ENCODE data around the gene TLE4. TPM values are rescaled to one million over a fixed set of nuclear protein-coding genes. Genes with fewer than 3 reads are reported as not detected.

Gene TLE4
- total RNA-seq, 1 donor from 2014 or later: 97.4 TPM

- Mint-ChIP-seq H3K27ac (ENCODE audit: unreplicated experiment) (no peak overlapping the region), H3K27me3 (ENCODE audit: unreplicated experiment) (peaks cover 2% of the 10 kb centered on the region), H3K4me1 (ENCODE audit: low read depth, unreplicated experiment) (peaks cover 33% of the 10 kb centered on the region), H3K4me3 (ENCODE audit: unreplicated experiment) (no peak overlapping the region), H3K36me3 (ENCODE audit: unreplicated experiment) (no peaks in the 10 kb centered on the region), H3K9me3 (ENCODE audit: unreplicated experiment) (peaks cover 3% of the 10 kb centered on the region)
- no peak for DNase-seq
- no peak for TF ChIP-seq CTCF (IDR thresholded peaks at IDR 0.05; ENCODE audit: partially characterized antibody, unreplicated experiment)
Observed at GRCh38 chr9:79689576-79689975, 117.8 kb downstream of the TLE4 start.

- H3K36me3 Mint-ChIP-seq (ENCODE audit: unreplicated experiment): no peaks in the 10 kb centered on the region
- H3K4me3 Mint-ChIP-seq (ENCODE audit: unreplicated experiment): no peak overlapping the region
- peaks cover 6% of the 10 kb centered on the region for H3K27me3 Mint-ChIP-seq (ENCODE audit: unreplicated experiment)
- no peak for DNase-seq
- H3K9me3 Mint-ChIP-seq (ENCODE audit: unreplicated experiment): peaks cover 3% of the 10 kb centered on the region
- H3K27ac Mint-ChIP-seq (ENCODE audit: unreplicated experiment): no peak overlapping the region
- TF ChIP-seq CTCF (IDR thresholded peaks at IDR 0.05; ENCODE audit: partially characterized antibody, unreplicated experiment): no peak
- peaks cover 36% of the 10 kb centered on the region for H3K4me1 Mint-ChIP-seq (ENCODE audit: low read depth, unreplicated experiment)
Observed at GRCh38 chr9:79691496-79691895, 119.7 kb downstream of the TLE4 start.

GRCh38 chr9:79692857-79693571 is 121.2 kb downstream of the TLE4 start:
- H3K27me3 Mint-ChIP-seq (ENCODE audit: unreplicated experiment): peaks cover 6% of the 10 kb centered on the region
- TF ChIP-seq CTCF (IDR thresholded peaks at IDR 0.05; ENCODE audit: partially characterized antibody, unreplicated experiment): no peak
- no peak overlapping the region for H3K4me3 Mint-ChIP-seq (ENCODE audit: unreplicated experiment)
- no peak overlapping the region for H3K27ac Mint-ChIP-seq (ENCODE audit: unreplicated experiment)
- no peaks in the 10 kb centered on the region for H3K36me3 Mint-ChIP-seq (ENCODE audit: unreplicated experiment)
- peaks cover 3% of the 10 kb centered on the region for H3K9me3 Mint-ChIP-seq (ENCODE audit: unreplicated experiment)
- no peak for DNase-seq
- peaks cover 36% of the 10 kb centered on the region for H3K4me1 Mint-ChIP-seq (ENCODE audit: low read depth, unreplicated experiment)

- Mint-ChIP-seq H3K9me3 (ENCODE audit: unreplicated experiment) (peaks cover 3% of the 10 kb centered on the region), H3K36me3 (ENCODE audit: unreplicated experiment) (no peaks in the 10 kb centered on the region), H3K27ac (ENCODE audit: unreplicated experiment) (no peak overlapping the region), H3K4me1 (ENCODE audit: low read depth, unreplicated experiment) (peaks cover 36% of the 10 kb centered on the region), H3K4me3 (ENCODE audit: unreplicated experiment) (peak overlapping the region; percentile 30), H3K27me3 (ENCODE audit: unreplicated experiment) (peaks cover 6% of the 10 kb centered on the region)
- no peak for TF ChIP-seq CTCF (IDR thresholded peaks at IDR 0.05; ENCODE audit: partially characterized antibody, unreplicated experiment)
- DNase-seq: no peak
Observed at GRCh38 chr9:79693750-79694149, 122.0 kb downstream of the TLE4 start.

- H3K27ac Mint-ChIP-seq (ENCODE audit: unreplicated experiment): no peak overlapping the region
- no peaks in the 10 kb centered on the region for H3K36me3 Mint-ChIP-seq (ENCODE audit: unreplicated experiment)
- H3K4me3 Mint-ChIP-seq (ENCODE audit: unreplicated experiment): no peak overlapping the region
- H3K4me1 Mint-ChIP-seq (ENCODE audit: low read depth, unreplicated experiment): peaks cover 36% of the 10 kb centered on the region
- no peak for TF ChIP-seq CTCF (IDR thresholded peaks at IDR 0.05; ENCODE audit: partially characterized antibody, unreplicated experiment)
- no peak for DNase-seq
- H3K27me3 Mint-ChIP-seq (ENCODE audit: unreplicated experiment): peaks cover 6% of the 10 kb centered on the region
- peaks cover 3% of the 10 kb centered on the region for H3K9me3 Mint-ChIP-seq (ENCODE audit: unreplicated experiment)
Observed at GRCh38 chr9:79694208-79694607, 122.4 kb downstream of the TLE4 start.

Data from glutamatergic neuron (in vitro differentiated cells).